Activated T-cell treated with anti-CD3 and anti-CD28 coated beads, Interleukin-2, amount 50 U/mL, for 72 hours (primary cell): ENCODE results near the gene THRB. TPM values are rescaled to one million over a fixed set of nuclear protein-coding genes. Genes with fewer than 3 reads are reported as not detected.
"Not testable (repeated sequence)": the region's sequence is repeated elsewhere in the genome, so short reads cannot be mapped to it uniquely, and the experiment has no call there.

Source experiments
- ATAC-seq, 2 donors: fragments of 150-1000 bp; cut with Tn5 transposase; replicated peaks in 1 of 2; 2 replicates each; pipeline ENCODE4 v1.10.0; 2021; ENCODE audit warnings: moderate library complexity in 2 of 2, mild to moderate bottlenecking in 1 of 2
- DNase-seq, 2 donors: peaks; one replicate each; pipeline ENCODE4 v3.0.0; 2021 to 2022; ENCODE audit warnings: mixed read lengths in 1 of 2
- H3K27ac Mint-ChIP-seq: one replicate; pipeline ENCODE4 v1.8.0; 2022; ENCODE audit warnings: mild to moderate bottlenecking, moderate library complexity, mixed read lengths
- H3K27me3 Mint-ChIP-seq: one replicate; pipeline ENCODE4 v1.8.0; 2022; ENCODE audit warnings: low read depth, mixed read lengths
- H3K36me3 Mint-ChIP-seq, 2 donors: one replicate each; pipeline ENCODE4 v1.8.0; 2022; ENCODE audit warnings: mixed read lengths in 2 of 2, mild to moderate bottlenecking in 1 of 2; ENCODE audit not compliant: insufficient read depth in 2 of 2
- H3K4me1 Mint-ChIP-seq: one replicate; pipeline ENCODE4 v1.8.0; 2022; ENCODE audit warnings: low read depth, mixed read lengths
- H3K4me3 Mint-ChIP-seq, 2 donors: one replicate each; pipeline ENCODE4 v1.8.0; 2022; ENCODE audit warnings: mild to moderate bottlenecking in 2 of 2, mixed read lengths in 2 of 2, moderate library complexity in 2 of 2
- H3K9me3 Mint-ChIP-seq, 2 donors: one replicate each; pipeline ENCODE4 v1.8.0; 2022; ENCODE audit warnings: mixed read lengths in 2 of 2
- total RNA-seq, 2 donors: library from RNA; stranded (reverse); gene quantifications; one replicate each; pipeline ENCODE4 v1.2.3, GENCODE V29; 2022

Gene THRB
- total RNA-seq, 2 donors from 2014 or later = not detected

GRCh38 chr3:24123596-24123995 is 371.1 kb downstream of the THRB start:
- Mint-ChIP-seq H3K27me3 (no peaks in the 10 kb centered on the region), H3K4me3 (no peak overlapping the region), H3K9me3 (no peaks in the 10 kb centered on the region), H3K27ac (no peak overlapping the region), H3K4me1 (no peaks in the 10 kb centered on the region), H3K36me3 (no peaks in the 10 kb centered on the region)
- DNase-seq (no peak), ATAC-seq (no peak)

DNA sequence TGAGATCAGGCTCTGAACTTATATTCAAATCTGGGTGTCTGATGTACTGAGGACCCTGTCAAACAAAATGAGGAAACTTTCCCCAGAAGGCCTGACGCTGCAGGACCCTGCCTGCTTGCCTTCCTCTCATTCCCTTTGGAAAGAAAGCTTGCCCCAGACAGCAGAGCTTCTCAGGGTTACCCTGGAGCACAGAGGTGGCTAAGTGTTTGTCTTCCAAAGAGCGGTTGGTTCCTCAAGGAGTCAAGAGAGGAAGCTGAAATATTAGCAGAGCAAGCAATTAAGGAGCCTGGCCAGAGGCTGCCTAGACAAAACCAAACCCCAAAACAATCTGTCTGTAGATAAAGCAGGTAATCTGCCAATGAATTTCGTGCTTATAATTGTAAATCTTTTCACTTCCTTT is 374.2 kb downstream of the THRB start:
- ATAC-seq = no peak
- Mint-ChIP-seq H3K36me3 (no peaks in the 10 kb centered on the region), H3K27ac (no peak overlapping the region), H3K27me3 (peaks cover 8% of the 10 kb centered on the region), H3K9me3 (no peaks in the 10 kb centered on the region), H3K4me3 (no peak overlapping the region), H3K4me1 (no peaks in the 10 kb centered on the region)
- DNase-seq = no peak

- Mint-ChIP-seq H3K4me1 (no peaks in the 10 kb centered on the region), H3K27me3 (peaks cover 8% of the 10 kb centered on the region), H3K4me3 (no peak overlapping the region), H3K27ac (no peak overlapping the region), H3K36me3 (no peaks in the 10 kb centered on the region), H3K9me3 (no peaks in the 10 kb centered on the region)
- no peak for DNase-seq
- ATAC-seq = no peak
Measured at GRCh38 chr3:24119321-24119751, 375.3 kb downstream of the THRB start.

DNA sequence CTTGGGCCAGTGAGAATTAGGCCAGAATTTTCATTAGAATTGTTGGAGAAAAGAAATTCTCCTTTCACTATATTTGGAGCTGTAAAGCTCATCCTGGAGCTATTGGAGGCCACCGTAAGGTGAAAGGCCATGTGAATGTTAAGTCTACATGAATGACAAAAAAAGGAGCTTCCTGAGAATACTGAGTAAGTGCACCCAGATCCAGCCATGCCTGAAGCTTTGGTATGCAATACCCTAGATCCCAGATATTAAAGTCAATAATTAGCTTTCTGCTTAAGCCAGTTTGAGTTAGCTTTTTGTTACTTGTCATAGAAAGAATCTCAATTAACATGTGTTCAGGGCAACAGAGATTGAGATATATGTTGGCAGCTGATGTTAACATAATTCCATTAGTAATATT is 377.1 kb downstream of the THRB start:
- no peak overlapping the region for H3K27ac Mint-ChIP-seq
- ATAC-seq = no peak
- peaks cover 8% of the 10 kb centered on the region for H3K27me3 Mint-ChIP-seq
- no peaks in the 10 kb centered on the region for H3K36me3 Mint-ChIP-seq
- no peak overlapping the region for H3K4me3 Mint-ChIP-seq
- DNase-seq = no peak
- H3K4me1 Mint-ChIP-seq = no peaks in the 10 kb centered on the region
- H3K9me3 Mint-ChIP-seq = no peaks in the 10 kb centered on the region

- no peak overlapping the region for H3K27ac Mint-ChIP-seq
- H3K9me3 Mint-ChIP-seq = no peaks in the 10 kb centered on the region
- no peak overlapping the region for H3K4me3 Mint-ChIP-seq
- H3K4me1 Mint-ChIP-seq = peaks cover 5% of the 10 kb centered on the region
- H3K36me3 Mint-ChIP-seq = no peaks in the 10 kb centered on the region
- DNase-seq (no peak), ATAC-seq (no peak)
- peaks cover 6% of the 10 kb centered on the region for H3K27me3 Mint-ChIP-seq
Measured at GRCh38 chr3:24111711-24112110, 382.9 kb downstream of the THRB start.

GRCh38 chr3:24110051-24110450 is 384.6 kb downstream of the THRB start:
- DNase-seq (no peak), ATAC-seq (no peak)
- Mint-ChIP-seq H3K27me3 (peaks cover 6% of the 10 kb centered on the region), H3K4me3 (no peak overlapping the region), H3K4me1 (peaks cover 5% of the 10 kb centered on the region), H3K36me3 (no peaks in the 10 kb centered on the region), H3K9me3 (no peaks in the 10 kb centered on the region), H3K27ac (no peak overlapping the region)

DNA sequence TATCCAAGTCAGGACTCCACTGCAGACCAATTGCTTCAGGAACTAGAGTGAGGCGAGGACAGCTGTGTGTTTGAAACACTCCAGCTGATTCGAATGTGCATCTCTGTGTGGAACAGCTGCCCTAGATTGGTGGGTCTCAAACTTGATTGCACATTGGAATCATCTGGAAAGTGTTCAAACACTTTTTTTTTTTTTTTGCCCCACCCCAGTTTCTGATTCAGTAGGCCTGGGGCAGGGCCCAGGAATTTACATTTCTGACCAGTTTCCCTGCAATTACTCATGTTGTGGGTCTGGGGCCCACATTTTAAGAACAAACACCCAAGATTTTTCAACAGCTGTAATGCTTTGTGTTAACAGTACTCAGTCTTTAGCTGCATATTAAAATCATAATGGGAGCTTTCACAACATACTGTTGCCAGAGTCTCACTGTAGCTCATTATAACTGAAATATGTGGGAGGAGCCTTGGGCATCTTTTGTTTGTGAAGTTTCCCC is 392.9 kb downstream of the THRB start:
- peaks cover 11% of the 10 kb centered on the region for H3K27me3 Mint-ChIP-seq
- peak; percentile 71 to 76 for ATAC-seq
- H3K4me3 Mint-ChIP-seq = no peak overlapping the region
- peak in 1 of 2 donors; percentile 7 for DNase-seq
- no peaks in the 10 kb centered on the region for H3K36me3 Mint-ChIP-seq
- peaks cover 1 to 2% of the 10 kb centered on the region in 2 donors for H3K9me3 Mint-ChIP-seq
- H3K27ac Mint-ChIP-seq = no peak overlapping the region
- H3K4me1 Mint-ChIP-seq = peaks cover 11% of the 10 kb centered on the region

GRCh38 chr3:24100696-24101402 is 393.8 kb downstream of the THRB start:
- Mint-ChIP-seq H3K27ac (no peak overlapping the region), H3K9me3 (peaks cover 1 to 2% of the 10 kb centered on the region in 2 donors), H3K27me3 (peaks cover 11% of the 10 kb centered on the region), H3K4me3 (no peak overlapping the region), H3K4me1 (peaks cover 11% of the 10 kb centered on the region), H3K36me3 (no peaks in the 10 kb centered on the region)
- peak in 1 of 2 donors; percentile 2 for DNase-seq
- peak; percentile 19 to 54 for ATAC-seq

- H3K4me3 Mint-ChIP-seq = no peak overlapping the region
- peaks cover 6% of the 10 kb centered on the region for H3K4me1 Mint-ChIP-seq
- no peaks in the 10 kb centered on the region for H3K9me3 Mint-ChIP-seq
- no peak overlapping the region for H3K27ac Mint-ChIP-seq
- H3K36me3 Mint-ChIP-seq = peaks cover 0 to 2% of the 10 kb centered on the region in 2 donors
- peaks cover 11% of the 10 kb centered on the region for H3K27me3 Mint-ChIP-seq
- DNase-seq (no peak), ATAC-seq (no peak)
Measured at GRCh38 chr3:24096695-24097290, 397.9 kb downstream of the THRB start.

- no peak overlapping the region for H3K4me3 Mint-ChIP-seq
- no peak overlapping the region for H3K27ac Mint-ChIP-seq
- no peak for DNase-seq
- peaks cover 11% of the 10 kb centered on the region for H3K27me3 Mint-ChIP-seq
- no peak for ATAC-seq
- H3K4me1 Mint-ChIP-seq = peaks cover 3% of the 10 kb centered on the region
- H3K9me3 Mint-ChIP-seq = no peaks in the 10 kb centered on the region
- H3K36me3 Mint-ChIP-seq = peaks cover 0 to 2% of the 10 kb centered on the region in 2 donors
Measured at GRCh38 chr3:24096271-24096670, 398.4 kb downstream of the THRB start.

DNA sequence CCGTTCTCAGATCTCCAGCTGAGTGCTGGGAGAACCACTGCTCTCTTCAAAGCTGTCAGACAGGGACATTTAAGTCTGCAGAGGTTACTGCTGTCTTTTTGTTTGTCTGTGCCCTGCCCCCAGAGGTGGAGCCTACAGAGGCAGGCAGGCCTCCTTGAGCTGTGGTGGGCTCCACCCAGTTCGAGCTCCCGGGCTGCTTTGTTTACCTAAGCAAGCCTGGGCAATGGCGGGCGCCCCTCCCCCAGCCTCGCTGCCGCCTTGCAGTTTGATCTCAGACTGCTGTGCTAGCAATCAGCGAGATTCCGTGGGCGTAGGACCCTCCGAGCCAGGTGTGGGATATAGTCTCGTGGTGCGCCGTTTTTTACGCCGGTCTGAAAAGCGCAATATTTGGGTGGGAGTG is 399.8 kb downstream of the THRB start:
- H3K4me3 Mint-ChIP-seq, ATAC-seq, H3K36me3 Mint-ChIP-seq, H3K27me3 Mint-ChIP-seq, H3K9me3 Mint-ChIP-seq, DNase-seq, H3K27ac Mint-ChIP-seq, H3K4me1 Mint-ChIP-seq: not testable (repeated sequence)

- Mint-ChIP-seq H3K4me1 (no peaks in the 10 kb centered on the region), H3K27me3 (no peaks in the 10 kb centered on the region), H3K36me3 (no peaks in the 10 kb centered on the region), H3K27ac (no peak overlapping the region), H3K9me3 (no peaks in the 10 kb centered on the region), H3K4me3 (no peak overlapping the region)
- DNase-seq (no peak), ATAC-seq (no peak)
Measured at GRCh38 chr3:24088782-24089181, 405.9 kb downstream of the THRB start.

DNA sequence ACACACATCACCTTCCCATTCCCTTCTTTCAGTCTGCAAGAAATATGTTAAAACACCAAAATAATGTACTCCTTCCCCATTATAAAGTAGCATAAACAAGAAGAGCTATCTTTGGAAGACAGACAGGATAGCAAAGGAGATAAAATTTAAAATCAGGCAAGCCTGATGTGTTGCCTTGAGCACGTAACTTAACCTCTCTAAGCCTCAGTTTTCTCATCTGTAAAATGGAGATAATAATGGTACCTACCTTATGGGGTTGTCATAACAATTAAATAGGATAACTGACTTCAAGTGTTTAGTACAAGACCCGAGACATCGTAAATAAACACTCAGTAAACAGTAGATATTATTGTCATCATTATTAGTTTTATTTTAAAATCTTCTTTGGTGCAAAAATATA is 407.2 kb downstream of the THRB start:
- H3K27me3 Mint-ChIP-seq = no peaks in the 10 kb centered on the region
- DNase-seq (no peak), ATAC-seq (no peak)
- H3K4me3 Mint-ChIP-seq = no peak overlapping the region
- peaks cover 1 to 3% of the 10 kb centered on the region in 2 donors for H3K9me3 Mint-ChIP-seq
- H3K27ac Mint-ChIP-seq = no peak overlapping the region
- no peaks in the 10 kb centered on the region for H3K4me1 Mint-ChIP-seq
- H3K36me3 Mint-ChIP-seq = peaks cover 0 to 2% of the 10 kb centered on the region in 2 donors
